Fibroblast of mammary gland (primary cell): Measurements from ENCODE around the gene PABPN1L.
A peak's percentile ranks its signal among the peaks of the same experiment; 100 is the strongest.

Experiments used
- DNase-seq: peaks from one replicate; pipeline ENCODE4 v3.0.0-alpha.2; 2010; ENCODE audit warnings: low read depth
- H3K4me3 ChIP-seq: 2 replicates; pipeline ENCODE4 v1.5.1; 2011; ENCODE audit warnings: low read depth, mild to moderate bottlenecking, low read length, moderate library complexity; ENCODE audit not compliant: control insufficient read depth
- TF ChIP-seq, protein P1 (sequence below): conservative IDR thresholded peaks from 2 replicates; pipeline ENCODE4 v1.5.1; 2011; ENCODE audit warnings: low read depth, low read length, inconsistent platforms; ENCODE audit not compliant: control insufficient read depth, insufficient read depth

Gene PABPN1L

DNA sequence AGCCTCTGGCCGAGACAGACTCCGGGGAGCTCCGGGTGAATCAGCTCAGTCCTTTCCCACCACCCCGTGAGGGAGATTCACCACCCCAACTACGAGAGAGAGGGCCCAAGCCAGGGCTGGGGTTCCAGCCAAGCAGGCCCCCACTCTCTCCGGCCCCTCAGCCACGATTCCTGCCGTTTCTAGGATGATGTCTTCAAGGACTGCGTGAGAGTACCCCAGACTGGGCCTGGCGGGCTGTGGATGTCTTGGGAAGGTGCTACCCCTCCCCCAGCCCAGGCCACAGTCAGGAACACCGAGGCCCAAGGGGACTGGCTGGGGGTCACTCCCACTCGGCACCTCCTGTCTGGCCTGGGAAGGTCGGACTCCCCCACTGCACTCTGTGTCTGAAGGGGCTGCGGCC is 21.6 kb upstream of the PABPN1L start:
- DNase-seq: no peak
- no peak overlapping the region for H3K4me3 ChIP-seq
- TF ChIP-seq, protein P1, sequence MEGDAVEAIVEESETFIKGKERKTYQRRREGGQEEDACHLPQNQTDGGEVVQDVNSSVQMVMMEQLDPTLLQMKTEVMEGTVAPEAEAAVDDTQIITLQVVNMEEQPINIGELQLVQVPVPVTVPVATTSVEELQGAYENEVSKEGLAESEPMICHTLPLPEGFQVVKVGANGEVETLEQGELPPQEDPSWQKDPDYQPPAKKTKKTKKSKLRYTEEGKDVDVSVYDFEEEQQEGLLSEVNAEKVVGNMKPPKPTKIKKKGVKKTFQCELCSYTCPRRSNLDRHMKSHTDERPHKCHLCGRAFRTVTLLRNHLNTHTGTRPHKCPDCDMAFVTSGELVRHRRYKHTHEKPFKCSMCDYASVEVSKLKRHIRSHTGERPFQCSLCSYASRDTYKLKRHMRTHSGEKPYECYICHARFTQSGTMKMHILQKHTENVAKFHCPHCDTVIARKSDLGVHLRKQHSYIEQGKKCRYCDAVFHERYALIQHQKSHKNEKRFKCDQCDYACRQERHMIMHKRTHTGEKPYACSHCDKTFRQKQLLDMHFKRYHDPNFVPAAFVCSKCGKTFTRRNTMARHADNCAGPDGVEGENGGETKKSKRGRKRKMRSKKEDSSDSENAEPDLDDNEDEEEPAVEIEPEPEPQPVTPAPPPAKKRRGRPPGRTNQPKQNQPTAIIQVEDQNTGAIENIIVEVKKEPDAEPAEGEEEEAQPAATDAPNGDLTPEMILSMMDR: no peak

DNA sequence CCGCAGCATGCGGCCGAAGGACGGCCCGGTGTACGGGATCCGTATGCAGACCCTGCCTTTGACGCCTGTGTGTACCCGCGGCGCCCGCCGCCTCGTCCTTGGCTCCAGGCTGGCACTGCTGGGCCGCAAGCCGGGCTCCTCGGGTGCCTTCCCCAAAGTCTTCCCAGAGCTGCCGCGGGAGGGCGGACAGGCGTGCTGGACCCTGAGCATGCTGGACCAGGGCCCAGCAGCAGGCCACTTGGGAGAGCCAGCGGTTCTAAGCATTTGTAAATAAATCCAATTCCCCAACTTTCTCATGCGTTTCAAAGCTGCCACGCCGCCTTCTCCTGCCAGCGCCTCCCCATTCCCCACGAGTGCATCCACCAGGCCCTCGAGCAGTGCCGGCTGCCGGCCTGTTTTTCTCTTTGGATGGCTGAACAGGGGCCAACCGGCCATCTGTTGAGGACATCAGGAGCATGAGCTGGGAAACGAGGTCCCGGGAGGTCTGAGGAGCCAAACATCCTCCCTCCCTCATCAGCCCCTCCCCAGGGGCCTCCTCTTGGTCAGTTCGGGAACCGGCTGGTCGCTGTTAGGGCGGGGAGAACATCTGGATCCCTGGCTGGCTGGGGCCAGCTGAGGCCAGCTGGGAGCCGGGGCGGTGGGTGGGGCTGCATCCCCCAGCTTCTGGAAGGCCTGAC is 20.5 kb upstream of the PABPN1L start:
- no peak overlapping the region for H3K4me3 ChIP-seq
- TF ChIP-seq, protein P1: no peak
- peak; percentile 57 for DNase-seq

DNA sequence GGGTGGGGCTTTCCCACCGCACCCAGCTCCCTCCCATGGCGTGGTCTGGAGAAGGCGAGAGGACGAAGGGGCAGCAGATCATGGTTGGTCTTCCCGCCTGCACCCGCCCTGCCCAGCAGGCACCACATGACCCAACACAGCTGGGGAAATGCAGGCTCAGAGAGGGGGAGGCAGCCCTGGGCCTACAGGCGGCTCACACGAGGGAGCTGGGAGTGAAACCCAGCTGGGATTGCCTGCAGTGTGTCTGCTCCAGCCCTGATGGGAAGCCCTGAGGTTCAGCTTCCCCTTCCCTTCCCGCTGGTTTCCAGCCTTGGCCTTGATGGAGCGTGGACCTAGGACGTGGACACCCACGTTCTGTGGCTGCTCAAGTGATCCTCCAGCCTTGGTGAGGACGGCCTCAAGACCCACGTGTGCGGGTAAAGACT is 20.0 kb upstream of the PABPN1L start:
- no peak for DNase-seq
- TF ChIP-seq, protein P1: no peak
- no peak overlapping the region for H3K4me3 ChIP-seq

DNA sequence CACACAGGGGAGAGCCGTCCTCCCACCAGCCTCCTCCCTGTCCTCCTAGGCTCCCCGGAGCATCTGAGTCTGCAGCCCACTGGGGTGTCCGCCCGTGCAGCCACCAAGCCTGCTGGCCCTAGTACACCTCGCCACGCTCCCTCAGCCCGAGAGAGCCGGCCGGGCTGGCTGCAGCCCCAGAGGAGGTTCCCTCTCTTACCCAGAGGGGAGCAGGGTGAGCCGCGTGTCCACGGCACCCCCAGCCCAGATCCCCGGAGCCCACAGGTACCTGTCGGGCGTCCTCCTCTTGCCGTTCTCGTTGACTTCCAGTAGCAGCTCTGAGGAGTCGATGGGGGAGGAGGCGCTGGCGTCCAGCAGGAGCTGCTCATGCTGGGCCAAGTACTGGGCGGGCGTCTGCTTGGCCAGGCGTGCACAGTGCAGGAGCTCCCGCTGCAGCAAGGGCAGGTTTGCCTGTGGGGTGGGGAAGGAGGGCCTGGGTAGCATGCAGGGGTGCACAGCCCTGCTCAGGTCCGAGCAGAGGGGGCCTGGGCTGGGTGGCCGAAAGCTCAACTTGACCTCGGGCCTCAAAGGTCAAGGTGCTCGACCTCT is 19.3 kb upstream of the PABPN1L start:
- H3K4me3 ChIP-seq: no peak overlapping the region
- DNase-seq: no peak
- TF ChIP-seq, protein P1: no peak

DNA sequence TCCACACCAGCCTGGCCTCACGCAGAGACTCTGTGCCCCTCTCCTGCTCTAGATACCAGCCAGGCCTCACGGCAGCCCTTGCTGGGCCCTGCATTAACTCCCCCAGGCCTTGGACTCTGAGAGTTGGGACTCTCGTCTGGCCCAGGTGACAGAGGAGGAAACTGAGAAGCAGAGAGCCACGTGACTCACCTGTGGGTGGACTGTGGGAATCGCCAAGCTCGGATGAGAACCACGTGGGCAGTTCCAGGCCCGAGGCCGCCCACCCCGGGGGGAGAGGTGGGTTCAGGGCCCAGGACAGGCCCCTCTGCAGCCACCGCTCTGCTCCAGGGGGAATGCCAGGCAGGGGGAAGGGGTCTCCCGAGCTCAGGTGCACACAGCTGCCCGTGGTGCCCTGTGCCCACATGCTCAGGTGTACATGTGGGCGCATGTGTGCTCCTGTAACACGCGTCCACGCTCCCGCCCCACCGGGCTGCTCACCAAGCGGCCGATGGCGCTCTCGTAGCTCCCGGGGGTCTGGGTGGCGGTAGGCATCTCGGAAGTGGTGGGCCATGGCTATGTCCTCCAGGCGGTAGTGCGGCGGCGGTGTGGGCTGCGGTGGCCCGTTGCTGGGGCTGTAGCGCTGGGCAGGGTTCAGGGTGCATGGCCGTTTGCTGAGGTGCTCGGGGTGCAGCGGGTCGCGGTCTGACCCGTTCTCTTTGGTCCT is 18.3 kb upstream of the PABPN1L start:
- no peak for DNase-seq
- no peak overlapping the region for H3K4me3 ChIP-seq
- TF ChIP-seq, protein P1: no peak

DNA sequence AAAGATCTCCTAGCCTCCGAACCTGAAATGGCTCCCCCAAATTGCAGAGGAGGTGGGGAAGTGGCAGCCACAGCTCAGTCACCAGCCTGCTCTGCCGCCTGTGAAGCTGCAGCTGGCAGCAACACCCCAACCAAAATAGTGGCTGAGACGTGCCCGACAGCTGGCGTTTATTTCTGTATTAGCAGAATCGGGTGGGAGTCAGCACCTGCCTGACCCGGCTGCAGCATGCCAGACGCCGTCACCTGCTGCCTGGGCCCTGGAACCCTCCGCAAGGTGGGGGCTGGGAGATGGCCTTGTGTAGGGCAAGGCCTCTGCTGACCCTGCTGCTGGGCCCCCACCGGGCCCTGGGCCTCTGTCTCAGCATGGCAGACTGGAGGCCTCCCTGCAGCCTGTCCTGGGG is 17.5 kb upstream of the PABPN1L start:
- TF ChIP-seq, protein P1: no peak
- DNase-seq: no peak
- H3K4me3 ChIP-seq: no peak overlapping the region
